GM18951 (cell line): ENCODE results near the gene CFAP74.

Experiments used
- POLR2A ChIP-seq: IDR thresholded peaks from 4 replicates; pipeline ENCODE4 v1.6.1; 2011; ENCODE audit warnings: mild to moderate bottlenecking; ENCODE audit not compliant: insufficient read length, insufficient read depth; ENCODE audit errors: extremely low read depth
- in situ Hi-C: fragments of 300-500 bp; cut with MboI; formaldehyde crosslinking; loops from one replicate; pipeline ENCODE4 v1.12.0; 2022; ENCODE audit warnings: low sequenced_read_pairs, mixed read lengths, inconsistent platforms; ENCODE audit not compliant: unreplicated experiment

Gene CFAP74

DNA sequence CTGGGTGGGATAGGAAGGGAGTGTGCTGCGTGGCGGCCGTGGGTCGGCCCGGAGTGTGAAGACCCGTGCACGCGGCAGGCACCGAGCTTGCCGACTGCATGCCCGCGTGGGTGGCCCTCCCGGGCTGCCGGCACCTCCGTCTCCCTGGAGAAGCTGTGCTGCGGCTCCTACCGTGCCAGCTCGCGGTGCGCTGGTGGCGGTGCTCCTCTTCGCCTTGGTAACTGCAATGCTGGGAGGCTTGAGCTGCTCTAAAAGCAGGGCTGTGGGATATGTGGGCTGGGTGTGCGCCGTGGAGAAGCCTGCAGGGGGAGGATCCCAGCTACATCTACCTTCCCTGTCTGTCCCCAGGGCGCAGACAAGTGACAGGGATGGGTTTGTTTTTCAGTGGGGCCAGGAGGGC lies 18.0 kb upstream of the CFAP74 start:
- in situ Hi-C loops = no loop called here
- TF ChIP-seq POLR2A = no peak

DNA sequence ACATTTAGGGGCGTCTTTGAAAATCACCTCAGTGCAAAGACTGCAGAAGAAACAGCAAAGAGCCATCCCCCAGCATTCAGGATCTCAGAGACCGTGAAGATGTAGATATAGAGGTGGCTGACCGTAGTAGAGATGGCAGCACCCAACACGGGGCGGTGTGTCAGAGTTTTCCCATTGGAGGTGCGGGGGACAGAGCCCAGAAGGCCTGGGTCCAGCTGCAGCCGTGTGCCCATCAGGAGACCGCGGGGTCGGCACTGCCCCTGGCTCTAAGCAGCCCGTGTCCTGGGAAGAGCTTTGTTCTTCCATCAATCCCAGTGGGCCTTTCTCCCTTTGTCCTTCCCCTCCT lies 16.7 kb upstream of the CFAP74 start:
- TF ChIP-seq POLR2A = no peak

DNA sequence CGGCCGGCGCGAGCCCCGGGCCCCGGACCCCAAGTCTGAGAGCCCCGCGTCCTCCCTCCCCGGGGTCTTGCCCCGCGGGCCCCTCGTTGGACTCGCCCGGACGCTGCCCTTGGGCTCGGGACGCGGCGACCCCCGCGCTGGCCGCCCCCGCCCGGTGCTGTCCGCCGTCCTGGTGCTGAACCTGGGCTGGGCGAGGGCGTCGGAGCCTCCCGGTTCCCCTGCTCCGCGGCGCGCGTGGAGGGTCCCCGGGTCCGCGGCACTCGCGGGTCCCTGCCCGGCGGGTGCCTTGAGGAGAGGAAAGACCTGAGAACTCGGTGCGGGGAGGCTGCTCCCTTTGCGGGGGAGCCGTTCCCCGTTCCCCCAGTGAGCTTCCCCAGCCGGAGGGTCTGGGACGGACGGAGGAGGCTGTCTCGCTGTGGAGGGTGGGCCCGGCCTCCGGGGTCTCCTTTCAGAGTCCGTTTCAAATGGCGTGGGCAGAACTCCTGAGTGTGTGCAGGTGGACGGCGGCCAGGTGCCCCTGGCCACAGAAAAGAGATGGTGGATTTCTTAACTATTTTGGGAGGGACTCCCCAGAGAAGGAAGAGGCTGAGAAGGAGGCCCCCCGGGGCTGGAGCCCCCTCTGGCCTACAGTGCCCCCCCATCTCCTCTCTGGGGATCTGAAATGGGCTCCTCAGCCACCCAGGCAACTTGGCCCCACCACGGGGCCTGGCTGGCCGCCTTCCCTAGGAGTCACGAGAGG lies 16.2 kb upstream of the CFAP74 start:
- TF ChIP-seq POLR2A = no peak
- in situ Hi-C loops = no loop called here

More for the DNA sequence above, 16.7 kb upstream of the CFAP74 start:
- in situ Hi-C loops = no loop called here

DNA sequence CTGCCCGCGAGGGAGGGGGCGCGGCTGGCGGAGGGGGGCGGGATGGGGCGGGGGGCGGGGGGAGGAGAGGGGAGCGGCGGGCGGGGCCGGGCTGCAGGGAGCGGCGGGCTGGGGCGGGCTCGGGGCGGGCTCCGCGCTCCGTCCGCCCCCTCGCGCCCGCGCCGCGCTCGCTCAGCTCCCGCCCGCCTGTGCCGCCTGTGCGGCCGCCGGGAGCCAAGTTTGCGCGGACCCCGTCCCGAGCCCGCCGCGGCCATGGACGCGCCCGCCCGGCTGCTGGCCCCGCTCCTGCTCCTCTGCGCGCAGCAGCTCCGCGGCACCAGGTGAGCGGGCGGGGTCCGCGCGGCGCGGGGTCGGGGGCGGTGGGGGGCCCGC lies 15.6 kb upstream of the CFAP74 start, which contains the start of gene GABRD:
Gene GABRD (plus strand): TSS at position 174 of the 372 bp plus-strand sequence. CDS start 79 bp downstream, at position 253.
- in situ Hi-C loops = no loop called here
- no peak for TF ChIP-seq POLR2A

DNA sequence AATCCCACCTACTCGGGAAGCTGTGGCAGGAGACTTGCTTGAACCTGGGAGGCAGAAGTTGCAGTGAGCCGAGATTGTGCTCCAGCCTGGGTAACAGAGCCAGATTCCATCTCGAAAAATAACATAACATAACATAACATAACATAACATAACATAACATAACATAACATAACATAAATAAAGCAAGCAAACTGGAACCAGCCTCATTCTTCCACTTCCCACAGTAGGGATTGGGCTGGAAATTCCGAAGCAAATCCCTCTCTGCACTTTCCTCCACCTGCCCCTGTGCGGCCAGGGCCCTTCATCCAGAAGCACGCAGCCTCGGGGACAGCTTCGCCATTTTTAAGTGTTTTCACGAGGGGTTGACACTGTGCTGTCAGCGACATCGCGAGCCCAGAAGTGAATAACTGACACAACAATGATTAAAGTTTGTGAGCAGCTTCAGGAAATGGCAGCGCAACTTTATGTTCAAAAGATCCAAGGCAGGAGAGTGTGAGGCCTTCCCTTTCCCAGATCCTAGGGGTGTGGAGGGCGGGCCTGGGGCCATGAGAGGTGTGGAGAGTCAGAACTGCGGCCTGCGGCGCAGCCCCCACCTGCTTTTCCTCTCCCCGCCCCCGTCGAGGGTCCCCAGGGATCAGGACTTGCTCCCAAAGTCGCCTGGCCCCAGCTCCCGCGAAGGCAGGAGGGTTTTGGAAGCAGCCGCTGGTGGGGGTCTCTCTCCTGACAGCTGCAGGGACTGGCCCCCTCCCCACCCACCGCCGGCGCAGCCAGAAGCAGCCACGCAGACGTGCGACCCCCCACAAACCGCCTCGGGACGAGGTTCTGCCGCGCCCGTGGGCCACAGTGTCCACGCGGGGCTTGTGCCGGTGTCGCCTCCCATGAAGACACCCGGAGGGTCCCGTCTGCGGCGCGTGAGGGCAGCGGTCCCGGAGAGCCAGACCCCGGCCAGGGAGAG lies 14.9 kb upstream of the CFAP74 start:
- in situ Hi-C loops = no loop called here
- TF ChIP-seq POLR2A = no peak

DNA sequence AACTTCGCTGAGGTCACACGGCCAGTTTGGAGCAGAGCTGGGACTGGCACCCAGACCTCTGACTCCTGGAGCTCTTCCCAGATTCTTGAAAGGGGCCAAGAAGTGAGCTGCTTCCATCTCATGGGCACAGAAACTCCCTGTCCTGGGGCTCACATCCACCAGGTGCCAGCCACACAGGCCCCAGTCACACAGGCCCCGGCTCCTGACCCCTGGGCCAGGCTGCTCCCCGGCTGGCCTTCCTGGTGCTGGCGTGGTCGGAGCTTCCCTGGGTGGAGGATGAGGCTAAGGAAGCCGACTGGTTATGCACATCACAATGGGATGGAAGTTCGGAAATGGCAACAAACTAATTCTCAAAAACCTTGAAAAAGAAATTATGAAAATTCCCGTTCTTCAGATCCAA lies 12.5 kb upstream of the CFAP74 start:
- TF ChIP-seq POLR2A = no peak
- in situ Hi-C loops = no loop called here

DNA sequence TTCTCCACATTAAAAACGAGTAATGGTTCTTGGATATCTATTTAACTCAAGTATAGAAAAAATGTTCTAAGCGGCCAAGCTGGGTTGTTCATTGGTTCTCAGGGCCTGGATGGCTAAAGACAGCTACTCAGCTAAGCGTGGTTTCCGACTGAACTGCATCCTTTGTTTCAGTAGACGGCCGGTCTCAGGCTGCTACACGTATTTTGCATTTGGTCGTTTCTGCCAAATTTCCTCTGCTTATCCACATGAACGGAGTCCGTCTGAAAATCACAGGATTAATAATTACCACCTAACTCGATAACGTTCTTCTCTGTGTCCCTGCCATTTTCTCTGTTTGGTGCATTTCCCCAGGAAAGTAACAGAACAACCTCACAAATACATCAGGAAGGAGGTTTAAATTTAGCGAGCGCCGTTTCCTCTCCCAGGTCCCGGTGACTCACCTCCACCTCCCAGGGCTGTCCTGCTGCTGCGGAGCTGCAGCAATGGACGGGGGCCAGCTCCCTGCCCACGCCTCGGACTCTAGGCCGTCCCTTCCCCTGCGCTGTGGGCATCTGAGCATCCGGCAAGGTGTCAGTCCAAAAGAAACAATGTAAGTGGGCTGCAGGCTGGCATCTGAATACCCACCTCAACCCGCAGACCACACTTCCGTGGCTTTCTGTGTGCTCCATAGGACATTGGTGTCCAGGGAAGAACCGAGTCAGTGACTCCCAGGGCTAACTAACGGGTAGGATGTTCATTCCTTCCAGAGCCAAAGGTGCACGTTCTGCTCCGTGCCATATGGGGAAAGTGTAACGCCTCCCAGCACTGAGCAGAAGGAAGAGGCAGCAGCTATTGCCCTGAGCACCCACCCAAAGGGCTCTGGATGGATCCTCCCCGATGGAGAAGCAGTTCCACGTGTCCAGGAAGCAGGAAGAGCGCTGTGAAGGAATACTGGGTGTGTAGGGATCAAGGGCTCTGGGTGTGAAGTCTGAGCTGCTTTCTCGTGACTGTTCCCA lies 11.5 kb upstream of the CFAP74 start:
- no peak for TF ChIP-seq POLR2A
- in situ Hi-C loops = no loop called here

DNA sequence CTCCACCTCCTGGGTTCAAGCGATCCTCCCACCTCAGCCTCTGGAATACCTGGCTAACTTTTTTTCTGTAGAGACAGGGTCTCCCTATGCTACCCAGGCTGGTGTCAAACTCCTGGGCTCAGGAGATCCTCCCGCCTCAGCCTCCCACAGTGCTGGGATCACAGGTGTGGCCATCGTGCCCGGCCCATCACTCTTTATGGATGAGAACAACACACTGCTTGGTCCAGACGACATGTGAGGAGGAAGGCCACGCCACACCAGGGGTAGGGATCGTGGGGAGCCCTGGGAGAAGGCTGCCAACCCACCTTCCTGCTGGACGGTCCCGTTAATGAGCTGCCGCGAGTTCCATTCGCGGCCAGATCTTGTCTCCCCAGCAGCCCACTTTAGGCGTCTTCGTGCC lies 10.6 kb upstream of the CFAP74 start:
- TF ChIP-seq POLR2A = no peak
- in situ Hi-C loops = no loop called here

DNA sequence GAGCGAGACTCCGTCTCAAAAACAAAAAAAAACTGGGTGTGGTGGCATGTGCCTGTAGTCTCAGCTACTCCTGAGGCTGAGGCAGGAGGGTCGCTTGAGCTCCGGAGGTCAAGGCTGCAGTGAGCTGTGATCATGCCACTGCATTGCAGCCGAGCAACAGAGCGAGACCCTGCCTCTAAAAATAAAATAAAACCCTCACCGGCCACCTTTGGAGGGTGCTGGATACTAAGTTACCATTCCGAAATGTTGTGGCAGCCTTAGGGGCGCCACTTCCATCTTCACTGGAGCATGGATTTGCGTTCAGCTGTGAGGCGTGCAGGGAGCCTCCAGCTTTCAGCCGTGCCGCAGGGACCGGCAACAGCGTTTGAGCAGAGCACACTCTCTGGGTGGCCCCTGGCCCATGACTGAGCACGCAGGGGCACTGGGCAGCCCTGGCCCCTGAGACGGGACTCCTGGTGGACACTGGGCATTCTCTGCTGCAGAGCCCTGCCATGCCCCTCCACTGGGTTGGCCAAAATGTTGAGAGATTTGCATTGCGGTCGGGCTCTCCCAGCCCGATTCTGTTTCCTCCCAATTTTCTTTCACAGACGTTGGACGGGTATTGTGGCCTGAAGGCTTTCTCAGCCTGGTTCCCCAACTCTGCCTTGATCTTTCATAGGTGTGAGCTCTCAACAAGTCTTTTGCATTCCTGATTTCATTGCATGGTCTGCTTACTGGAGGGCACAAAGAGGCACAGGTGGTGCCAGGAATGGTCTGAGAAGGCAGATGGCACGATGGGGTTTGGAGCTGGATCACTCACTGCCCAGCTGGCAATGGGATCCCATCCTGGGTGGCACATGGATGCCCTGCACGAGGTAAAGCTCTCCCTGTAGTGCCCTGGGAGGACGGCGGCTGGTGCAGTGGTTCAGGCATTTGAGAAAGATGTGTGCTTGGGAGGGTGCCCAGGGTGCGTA lies 5.8 kb upstream of the CFAP74 start:
- no peak for TF ChIP-seq POLR2A
- in situ Hi-C loops = no loop called here

DNA sequence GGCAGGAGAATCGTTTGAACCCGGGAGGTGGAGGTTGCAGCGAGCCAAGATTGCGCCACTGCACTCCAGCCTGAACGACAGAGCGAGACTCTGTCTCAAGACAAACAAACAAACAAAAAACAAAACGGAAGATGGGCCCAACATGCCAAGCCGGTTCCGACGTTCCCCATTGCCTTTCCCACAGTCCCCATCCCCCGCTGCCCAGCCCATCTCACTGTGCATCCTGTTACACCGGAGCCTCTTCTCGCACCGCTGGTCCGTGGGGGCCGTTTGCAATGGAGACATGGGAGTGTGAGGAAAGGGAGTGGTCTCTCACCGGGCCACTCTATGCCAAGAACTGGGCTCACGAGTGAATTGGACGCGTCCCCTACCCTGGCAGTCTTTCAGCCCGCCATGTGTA lies 1.3 kb upstream of the CFAP74 start:
- no peak for TF ChIP-seq POLR2A
- in situ Hi-C loops = no loop called here

DNA sequence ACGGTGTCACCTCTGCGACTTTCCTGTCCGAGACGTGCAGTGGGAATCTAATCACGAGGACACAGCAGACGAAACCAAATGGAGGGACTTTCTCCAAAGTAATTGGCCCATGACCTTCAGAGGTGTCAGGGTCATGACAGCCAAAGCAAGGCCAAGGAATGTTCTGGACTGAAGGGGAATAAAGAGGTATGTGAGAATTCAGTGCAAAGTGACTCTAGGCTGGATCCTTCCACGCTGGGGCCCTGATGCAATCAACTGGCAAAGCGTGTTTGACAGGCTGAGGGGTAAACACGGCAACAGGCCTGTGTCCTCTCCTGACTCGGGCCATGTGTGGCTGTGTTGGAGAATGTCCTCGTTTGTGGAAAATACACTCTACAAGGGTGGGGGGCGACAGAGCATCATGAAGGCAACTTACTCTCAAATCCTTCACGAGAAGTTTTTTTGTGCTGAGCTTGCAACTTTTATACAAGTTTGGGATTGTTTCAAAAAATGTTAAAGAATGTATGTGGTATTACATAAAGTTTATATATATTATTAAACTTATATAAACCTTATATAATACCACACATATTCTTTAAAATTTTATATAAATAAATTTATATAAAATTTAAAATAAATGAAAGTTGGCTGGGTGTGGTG lies 1.7 kb downstream of the CFAP74 start:
- in situ Hi-C loops = no loop called here

More for the DNA sequence above, 1.7 kb downstream of the CFAP74 start:
- TF ChIP-seq POLR2A = no peak
